GM12872 (cell line): ENCODE measurements around the gene TBC1D30.

Experiments
- CTCF ChIP-seq: IDR thresholded peaks from 3 replicates; pipeline ENCODE4 v1.5.1; 2011; ENCODE audit warnings: low read depth, mild to moderate bottlenecking, low read length, moderate library complexity; ENCODE audit not compliant: insufficient read depth

Gene TBC1D30

GRCh38 chr12:64891629-64892028, 67.2 kb downstream of the TBC1D30 start:
- TF ChIP-seq CTCF: no peak

GRCh38 chr12:64892561-64892960, 68.1 kb downstream of the TBC1D30 start:
- TF ChIP-seq CTCF: no peak

- TF ChIP-seq CTCF: no peak
Observed at GRCh38 chr12:64893961-64894360, 69.5 kb downstream of the TBC1D30 start.

GRCh38 chr12:64894827-64895475, 70.5 kb downstream of the TBC1D30 start:
- no peak for TF ChIP-seq CTCF

GRCh38 chr12:64895526-64895925, 71.1 kb downstream of the TBC1D30 start:
- no peak for TF ChIP-seq CTCF

- no peak for TF ChIP-seq CTCF
Observed at GRCh38 chr12:64900540-64900939, 76.1 kb downstream of the TBC1D30 start.

- no peak for TF ChIP-seq CTCF
Observed at GRCh38 chr12:64903479-64904152, 79.2 kb downstream of the TBC1D30 start.
